HEK293T (cell line): ENCODE measurements around the gene NACAD.

Experiments used
- ARNT ChIP-seq: fragments of 450-650 bp; IDR thresholded peaks from 2 replicates; pipeline ENCODE4 v1.6.1; 2017; ENCODE audit warnings: mild to moderate bottlenecking
- BHLHE40 ChIP-seq: fragments of 450-650 bp; IDR thresholded peaks from 2 replicates; pipeline ENCODE4 v1.6.1; 2016; ENCODE audit warnings: mild to moderate bottlenecking, moderate library complexity, borderline replicate concordance
- CTBP1 ChIP-seq: fragments of 450-650 bp; IDR thresholded peaks from 2 replicates; pipeline ENCODE4 v1.6.1; 2016; ENCODE audit warnings: borderline replicate concordance
- ELF4 ChIP-seq: fragments of 450-650 bp; IDR thresholded peaks from 2 replicates; pipeline ENCODE4 v1.6.1; 2017; ENCODE audit warnings: antibody characterized with exemption
- FOXK2 ChIP-seq: fragments of 450-650 bp; IDR thresholded peaks from 2 replicates; pipeline ENCODE4 v1.6.1; 2016; ENCODE audit warnings: mild to moderate bottlenecking
- FOXM1 ChIP-seq: fragments of 450-650 bp; IDR thresholded peaks from 2 replicates; pipeline ENCODE4 v1.6.1; 2017; ENCODE audit warnings: mild to moderate bottlenecking, borderline replicate concordance
- HDGF ChIP-seq: fragments of 450-650 bp; IDR thresholded peaks from 2 replicates; pipeline ENCODE4 v1.6.1; 2017; ENCODE audit warnings: antibody characterized with exemption, borderline replicate concordance
- L3MBTL2 ChIP-seq: fragments of 450-650 bp; conservative IDR thresholded peaks from 2 replicates; pipeline ENCODE4 v1.6.1; 2016; ENCODE audit warnings: mild to moderate bottlenecking
- NFRKB ChIP-seq: fragments of 450-650 bp; IDR thresholded peaks from 2 replicates; pipeline ENCODE4 v1.6.1; 2016; ENCODE audit warnings: mild to moderate bottlenecking, moderate library complexity
- SP1 ChIP-seq: fragments of 450-650 bp; IDR thresholded peaks from 2 replicates; pipeline ENCODE4 v1.6.1; 2017
- SUZ12 ChIP-seq: fragments of 450-650 bp; IDR thresholded peaks from 2 replicates; pipeline ENCODE4 v1.6.1; 2016; ENCODE audit warnings: mild to moderate bottlenecking
- TARDBP ChIP-seq: fragments of 450-650 bp; IDR thresholded peaks from 2 replicates; pipeline ENCODE4 v1.6.1; 2016
- ZNF384 ChIP-seq: fragments of 450-650 bp; IDR thresholded peaks from 2 replicates; pipeline ENCODE4 v1.6.1; 2016
- TF ChIP-seq, protein P1 (sequence below): fragments of 450-650 bp; IDR thresholded peaks from 2 replicates; pipeline ENCODE4 v1.6.1; 2016

DNA sequence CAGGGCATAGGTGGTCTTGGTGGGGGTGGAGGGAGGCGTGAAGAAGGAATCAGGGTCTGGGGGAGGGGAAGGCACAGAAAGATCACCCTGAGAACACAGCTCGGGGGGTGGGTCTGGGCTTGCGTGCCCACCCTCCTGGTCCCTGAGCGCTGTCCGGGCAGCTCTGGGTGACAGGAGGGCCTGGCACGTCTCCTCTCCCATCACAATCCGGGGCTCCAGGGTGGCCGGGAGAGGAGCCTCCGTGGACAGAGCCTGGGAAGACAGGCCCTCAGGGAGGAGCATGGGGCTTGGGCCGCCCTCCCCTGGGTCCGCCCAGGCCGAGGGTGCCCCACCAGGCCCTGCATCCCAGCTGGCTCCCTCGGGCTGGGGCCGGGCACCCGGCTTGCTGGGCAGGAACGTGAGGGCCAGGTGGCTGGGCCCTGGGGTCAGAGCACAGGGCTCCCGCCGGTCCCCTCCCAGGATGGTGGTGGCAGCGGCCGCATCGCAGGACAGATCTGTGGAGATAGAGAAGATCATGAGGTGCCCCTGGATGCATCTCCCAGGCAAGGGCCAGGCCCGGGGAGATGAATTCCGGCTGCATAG lies 3.1 kb downstream of the NACAD start:
- TF ChIP-seq CTBP1: no peak
- no peak for TF ChIP-seq SUZ12
- TF ChIP-seq ELF4: no peak
- no peak for TF ChIP-seq HDGF
- TF ChIP-seq FOXM1: no peak
- TF ChIP-seq TARDBP: no peak
- no peak for TF ChIP-seq FOXK2
- no peak for TF ChIP-seq ARNT
- no peak for TF ChIP-seq SP1
- TF ChIP-seq ZNF384: no peak
- TF ChIP-seq L3MBTL2: no peak
- TF ChIP-seq, protein P1, sequence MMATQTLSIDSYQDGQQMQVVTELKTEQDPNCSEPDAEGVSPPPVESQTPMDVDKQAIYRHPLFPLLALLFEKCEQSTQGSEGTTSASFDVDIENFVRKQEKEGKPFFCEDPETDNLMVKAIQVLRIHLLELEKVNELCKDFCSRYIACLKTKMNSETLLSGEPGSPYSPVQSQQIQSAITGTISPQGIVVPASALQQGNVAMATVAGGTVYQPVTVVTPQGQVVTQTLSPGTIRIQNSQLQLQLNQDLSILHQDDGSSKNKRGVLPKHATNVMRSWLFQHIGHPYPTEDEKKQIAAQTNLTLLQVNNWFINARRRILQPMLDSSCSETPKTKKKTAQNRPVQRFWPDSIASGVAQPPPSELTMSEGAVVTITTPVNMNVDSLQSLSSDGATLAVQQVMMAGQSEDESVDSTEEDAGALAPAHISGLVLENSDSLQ: no peak
- no peak for TF ChIP-seq NFRKB
- TF ChIP-seq BHLHE40: no peak
